Left forelimb (tissue), 1 donor: Measurements from ENCODE around the gene ACBD6.

Source experiments
- DNase-seq: peaks from one replicate; pipeline ENCODE4 v3.0.0-alpha.2; 2018; ENCODE audit warnings: low spot score

The ACBD6 gene

GRCh38 chr1:180525715-180526039 lies 23.3 kb upstream of the ACBD6 start:
- DNase-seq = no peak

- no peak for DNase-seq
Measured at GRCh38 chr1:180524915-180525714, 22.7 kb upstream of the ACBD6 start.

DNA sequence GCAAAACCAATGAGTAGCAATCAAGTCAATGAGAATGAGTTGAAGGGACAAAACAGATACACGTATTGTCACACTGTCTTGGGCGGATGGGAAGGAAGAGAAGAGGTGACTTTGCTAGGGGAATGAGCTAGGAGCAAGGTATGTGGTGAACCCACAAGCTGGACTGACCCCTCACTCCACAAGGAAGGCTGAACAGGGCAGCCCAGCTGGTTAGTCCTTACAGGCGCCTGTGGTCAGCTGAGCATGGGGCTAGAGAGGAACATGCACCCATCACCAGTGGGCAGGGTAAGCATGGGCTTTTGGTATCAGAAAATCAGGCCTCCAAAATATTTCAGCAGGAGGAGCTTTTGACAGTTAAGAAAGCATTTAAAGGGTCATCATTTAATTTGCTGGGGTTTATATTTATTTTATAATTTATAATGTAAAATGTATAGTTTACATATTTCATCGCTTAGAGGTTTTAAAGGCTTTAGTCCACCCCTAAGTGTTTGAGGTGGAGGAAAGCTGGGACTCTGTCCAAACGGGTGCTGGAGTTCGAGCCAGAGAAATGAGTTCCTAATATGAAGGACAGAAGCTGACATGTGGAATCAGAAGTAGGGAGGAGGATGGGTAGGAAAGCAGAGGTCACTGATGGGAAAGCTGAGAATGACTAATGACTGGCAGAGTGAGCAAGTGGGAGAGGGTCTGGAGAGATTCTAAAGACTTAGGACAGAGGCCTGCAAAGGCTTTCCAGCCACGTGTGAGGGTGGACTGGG lies 22.0 kb upstream of the ACBD6 start:
- no peak for DNase-seq

DNA sequence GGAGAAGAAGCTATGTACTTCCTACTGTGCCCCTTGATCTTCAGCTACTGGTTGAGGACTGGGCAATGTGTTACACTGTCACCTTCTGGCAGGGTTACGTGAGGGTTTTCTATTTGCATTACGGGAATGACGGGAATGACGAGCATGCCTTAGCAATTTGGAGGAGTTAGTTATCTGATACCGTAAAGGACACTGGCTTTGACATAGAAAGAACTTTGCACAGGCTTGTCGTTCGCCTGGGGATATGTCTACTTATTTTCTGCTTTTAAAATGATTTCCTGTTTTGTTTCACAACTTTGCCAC lies 19.8 kb upstream of the ACBD6 start:
- no peak for DNase-seq

GRCh38 chr1:180521474-180522212 lies 19.3 kb upstream of the ACBD6 start:
- DNase-seq = no peak

DNA sequence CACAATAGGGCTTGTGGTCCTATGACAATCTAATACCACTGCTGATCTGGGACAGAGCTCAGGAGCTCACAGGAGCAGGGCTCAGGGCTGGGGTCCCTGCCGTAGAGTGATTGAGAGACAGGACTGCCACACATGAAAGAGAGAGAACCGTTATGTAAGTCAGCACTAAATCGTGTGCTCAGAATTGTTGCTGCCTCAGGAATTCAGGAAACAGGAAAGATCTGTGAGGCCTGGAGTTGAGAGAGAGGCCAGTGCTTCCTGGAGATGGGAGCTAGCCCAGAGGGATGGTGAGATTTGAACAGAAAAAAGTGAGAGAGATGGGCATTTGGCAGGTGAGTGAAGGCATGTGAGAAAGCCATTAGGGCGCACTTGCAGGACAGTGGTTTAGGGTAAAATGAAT lies 17.5 kb upstream of the ACBD6 start:
- no peak for DNase-seq

DNA sequence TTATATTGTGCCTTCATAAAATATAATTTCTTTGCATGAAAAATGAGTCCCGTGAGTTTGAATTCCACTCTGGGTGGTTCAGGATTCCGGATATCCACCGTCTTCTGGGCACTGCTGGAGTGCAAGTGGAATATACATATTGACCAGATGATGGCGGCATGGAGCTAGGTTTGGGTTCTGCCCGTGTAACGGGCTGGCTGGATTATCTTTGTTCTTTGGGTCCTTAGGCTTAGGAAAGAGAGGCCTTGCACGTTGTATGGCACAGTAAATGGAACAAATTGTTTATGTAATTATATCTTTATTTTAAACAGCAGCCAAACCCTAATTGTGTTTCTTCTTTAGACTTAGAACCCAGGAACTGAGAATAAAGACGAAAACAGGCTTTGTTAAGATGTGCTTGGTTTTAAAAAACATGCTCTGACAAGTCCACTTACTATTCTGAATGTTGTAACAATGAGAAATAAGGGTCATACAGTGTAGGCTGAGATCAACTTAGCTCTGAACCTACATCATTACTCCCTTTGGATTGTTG lies 13.5 kb upstream of the ACBD6 start:
- DNase-seq = no peak

GRCh38 chr1:180515364-180515763 lies 13.0 kb upstream of the ACBD6 start:
- DNase-seq = no peak

DNA sequence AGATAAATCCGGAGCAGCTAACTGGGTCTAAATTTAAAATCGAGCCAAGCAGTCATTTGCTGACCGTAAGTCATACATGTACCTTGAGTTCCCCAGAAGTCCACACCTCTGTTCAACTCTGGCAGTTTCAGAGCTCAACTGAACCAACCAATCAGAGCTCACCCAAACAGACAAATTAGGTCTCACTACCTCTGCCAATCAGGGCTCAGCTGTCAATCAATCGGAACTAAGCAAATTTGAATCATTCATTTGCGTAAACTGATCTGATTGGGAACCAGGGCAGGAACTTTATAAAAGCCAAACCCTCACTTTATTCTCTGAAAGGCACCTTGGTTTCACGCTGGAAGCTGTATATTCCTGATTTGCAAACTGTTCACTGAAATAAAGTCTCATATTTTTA lies 11.2 kb upstream of the ACBD6 start:
- no peak for DNase-seq

GRCh38 chr1:180510882-180511281 lies 8.5 kb upstream of the ACBD6 start:
- DNase-seq = no peak

- DNase-seq = no peak
Measured at GRCh38 chr1:180508725-180509097, 6.3 kb upstream of the ACBD6 start.

DNA sequence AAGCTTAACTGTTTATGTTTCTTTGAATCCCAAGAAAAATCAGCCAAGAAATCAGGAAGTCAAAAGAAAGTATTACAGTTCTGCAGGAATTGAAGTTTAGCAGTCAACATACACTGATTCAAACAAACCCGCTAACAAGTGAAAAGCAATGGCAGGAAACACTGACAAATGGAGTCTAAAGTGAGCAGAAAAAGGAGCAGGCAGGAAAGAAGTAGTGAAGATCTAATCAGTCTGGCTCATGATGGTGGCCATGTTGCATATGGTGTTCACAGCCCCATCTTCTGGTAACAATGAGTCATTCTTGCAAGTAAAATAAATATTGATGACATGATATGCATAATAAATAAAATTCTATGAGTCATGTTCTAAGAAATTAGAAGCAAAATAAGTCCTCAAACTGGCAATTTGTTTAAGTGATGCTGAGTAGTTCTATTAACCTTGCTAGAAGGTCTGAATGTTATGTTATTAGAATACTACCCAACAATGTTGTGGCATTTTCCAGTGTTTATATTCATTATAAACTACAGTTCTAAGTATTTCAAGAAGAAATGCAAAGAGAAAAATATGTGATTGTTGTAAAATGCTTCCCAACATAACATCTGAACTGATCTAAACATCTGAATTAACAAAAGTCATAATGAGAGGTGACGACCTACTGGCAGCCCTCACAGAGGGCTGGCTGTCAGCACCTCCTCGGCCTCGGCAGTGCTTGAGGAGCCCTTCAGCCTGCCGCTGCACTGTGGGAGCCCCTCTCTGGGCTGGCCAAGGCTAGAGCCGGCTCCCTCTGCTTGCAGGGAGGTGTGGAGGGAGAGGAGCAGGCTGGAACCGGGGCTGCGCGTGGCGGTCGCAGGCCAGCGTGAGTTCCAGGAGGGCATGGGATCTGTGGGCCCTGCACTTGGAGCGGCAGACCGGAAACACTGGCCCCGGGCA lies 5.7 kb upstream of the ACBD6 start:
- no peak for DNase-seq

DNA sequence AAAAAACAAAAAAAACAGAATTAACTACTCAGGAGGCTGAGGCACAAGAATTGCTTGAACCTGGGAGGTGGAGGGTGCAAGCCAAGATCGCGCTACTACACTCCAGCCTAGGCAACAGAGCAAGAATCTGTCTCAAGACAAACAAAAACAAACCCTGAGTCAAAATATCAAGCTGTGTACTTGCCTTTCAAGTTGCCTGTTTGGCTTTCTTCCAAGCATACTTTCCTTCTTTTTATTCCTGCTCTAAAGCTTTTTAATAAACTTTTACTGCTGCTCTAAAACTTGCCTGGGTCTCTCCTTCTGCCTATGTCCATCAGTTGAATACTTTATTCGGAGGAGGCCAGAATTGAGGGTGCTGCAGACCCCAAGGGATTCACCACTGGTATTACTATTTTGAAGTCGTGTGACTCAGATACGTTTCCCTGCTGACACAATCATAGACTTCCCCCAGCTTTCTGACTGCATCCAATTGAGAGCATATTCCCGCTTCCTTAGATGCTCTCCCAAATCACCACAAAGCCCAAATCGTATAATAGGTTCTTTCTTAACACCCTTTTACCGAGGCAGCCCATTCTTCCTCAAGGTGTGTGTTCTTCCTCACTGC lies 3.5 kb upstream of the ACBD6 start:
- no peak for DNase-seq

DNA sequence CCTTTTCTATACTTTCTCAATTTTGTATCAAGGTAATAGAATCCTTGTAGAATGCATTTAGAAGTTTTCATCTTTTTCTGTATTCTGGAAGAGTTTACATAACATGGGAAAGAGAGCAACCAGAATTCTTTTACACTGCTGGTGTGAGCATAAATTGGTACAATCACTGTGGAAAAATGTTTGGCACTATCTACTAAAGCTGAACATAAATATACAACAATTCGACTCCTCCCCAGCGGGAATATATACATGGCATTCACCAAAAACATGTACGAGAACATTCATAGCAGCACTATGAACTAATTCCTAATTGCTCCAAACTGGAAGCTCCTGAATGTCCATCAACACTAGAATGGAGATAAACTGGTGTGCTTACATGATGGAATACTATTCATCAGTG lies 1.8 kb upstream of the ACBD6 start:
- no peak for DNase-seq

GRCh38 chr1:180503280-180503862 lies 994 bp upstream of the ACBD6 start:
- DNase-seq = no peak

DNA sequence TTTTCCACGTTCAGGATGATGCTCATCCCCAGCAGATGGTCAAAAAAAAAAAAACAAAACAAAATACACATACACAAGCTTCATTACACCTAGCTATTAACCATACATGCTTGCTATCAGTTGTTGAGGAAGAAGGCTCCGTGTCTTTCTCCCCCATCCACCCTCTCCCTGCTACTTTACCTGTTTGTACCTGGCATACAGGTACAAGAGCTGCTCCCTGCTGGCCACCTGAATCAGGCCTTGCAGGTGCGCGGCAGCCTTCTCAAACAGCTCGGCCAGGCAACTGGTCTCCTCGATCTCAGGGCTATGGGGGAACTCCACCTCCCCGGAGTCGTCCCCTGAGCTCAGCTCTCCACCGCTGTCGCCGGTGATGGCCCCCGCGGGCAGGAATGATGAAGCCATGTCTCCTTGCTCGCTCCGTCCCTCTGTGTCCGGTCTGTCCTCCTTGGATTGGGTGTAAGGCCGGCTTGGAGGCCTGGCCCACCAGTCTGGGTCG lies 464 bp downstream of the ACBD6 start:
- DNase-seq = no peak

- no peak for DNase-seq
Measured at GRCh38 chr1:180500689-180501088, 1.7 kb downstream of the ACBD6 start.

DNA sequence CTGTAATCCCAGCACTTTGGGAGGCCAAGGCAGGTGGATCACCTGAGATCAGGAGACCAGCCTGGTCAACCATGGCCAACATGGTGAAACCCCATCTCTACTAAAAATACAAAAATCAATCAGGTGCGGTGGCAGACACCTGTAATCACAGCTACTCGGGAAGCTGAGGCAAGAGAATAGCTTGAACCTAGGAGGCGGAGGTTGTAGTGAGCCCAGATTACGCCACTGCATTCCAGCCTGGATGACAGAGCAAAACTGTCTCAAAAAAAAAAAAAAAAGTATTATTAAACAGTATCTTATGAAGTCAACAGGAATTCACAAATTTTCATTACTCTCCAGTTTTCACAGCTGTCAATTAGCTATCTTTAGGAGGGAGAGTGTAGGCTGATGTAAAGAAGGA lies 3.8 kb downstream of the ACBD6 start:
- no peak for DNase-seq

- no peak for DNase-seq
Measured at GRCh38 chr1:180497826-180498225, 4.6 kb downstream of the ACBD6 start.

DNA sequence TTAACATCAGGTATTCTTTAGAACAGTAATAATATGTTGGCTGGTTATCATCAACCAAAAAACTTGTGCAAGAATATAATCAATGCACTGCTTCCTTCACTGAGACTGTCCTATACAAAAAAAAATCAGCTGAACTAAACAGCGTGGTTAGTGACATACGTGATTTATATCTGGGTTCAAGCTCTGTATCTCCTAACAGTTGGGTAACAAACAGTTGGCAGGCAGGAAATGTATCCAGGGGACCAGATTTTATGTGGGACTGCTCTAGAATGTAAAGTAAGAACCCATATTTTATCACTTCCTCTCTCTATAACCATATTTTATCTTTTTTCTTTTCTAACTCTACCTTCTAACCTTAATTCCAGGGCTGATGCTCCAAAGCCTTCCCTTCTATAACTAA lies 8.0 kb downstream of the ACBD6 start:
- DNase-seq = no peak

DNA sequence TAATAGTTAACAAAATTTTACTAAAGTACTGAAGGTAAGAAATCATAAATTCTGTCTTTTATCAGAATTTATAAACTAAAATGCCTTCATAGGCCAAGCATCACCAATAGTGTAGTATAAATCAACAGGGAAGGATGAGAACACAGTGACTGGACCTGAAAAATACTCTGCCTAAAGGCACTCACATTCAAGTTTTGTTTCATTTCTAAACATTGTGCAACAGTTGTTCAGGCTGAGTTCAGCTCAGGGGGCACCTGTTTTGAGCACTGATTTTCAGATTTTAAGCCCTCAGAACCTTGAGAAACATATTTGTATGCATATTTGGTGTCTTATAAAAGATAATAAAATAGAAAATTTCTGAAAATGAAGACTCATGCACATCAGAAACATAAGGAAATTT lies 12.4 kb downstream of the ACBD6 start:
- DNase-seq = no peak
